GM19372 (cell line): ENCODE data around the gene DENND5B.
A peak's percentile ranks its signal among the peaks of the same experiment; 100 is the strongest.
"Not testable (repeated sequence)": the region's sequence is repeated elsewhere in the genome, so short reads cannot be mapped to it uniquely, and the experiment has no call there.

Experiments used
- ATAC-seq: cut with Tn5 transposase; IDR thresholded peaks from one replicate; pipeline ENCODE4 v1.9.1; 2021; ENCODE audit warnings: mild to moderate bottlenecking, low read depth, moderate library complexity; ENCODE audit not compliant: unreplicated experiment

Gene DENND5B

GRCh38 chr12:31403099-31403607 lies 187.8 kb downstream of the DENND5B start:
- ATAC-seq, result peak; percentile 80

GRCh38 chr12:31393004-31393550 lies 197.9 kb downstream of the DENND5B start:
- ATAC-seq, result no peak

- ATAC-seq, result no peak
These were observed 199.9 kb downstream of the DENND5B start for GRCh38 chr12:31390991-31391390.

GRCh38 chr12:31388713-31389112 lies 202.2 kb downstream of the DENND5B start:
- ATAC-seq, result no peak

GRCh38 chr12:31387466-31387865 lies 203.5 kb downstream of the DENND5B start:
- no peak for ATAC-seq

GRCh38 chr12:31387011-31387410 lies 203.9 kb downstream of the DENND5B start:
- ATAC-seq, result no peak

- ATAC-seq, result no peak
These were observed 204.6 kb downstream of the DENND5B start for GRCh38 chr12:31386364-31386777.

GRCh38 chr12:31377210-31377609 lies 213.7 kb downstream of the DENND5B start:
- not testable (repeated sequence) for ATAC-seq

GRCh38 chr12:31375422-31375821 lies 215.5 kb downstream of the DENND5B start:
- not testable (repeated sequence) for ATAC-seq

- ATAC-seq, result no peak
These were observed 219.7 kb downstream of the DENND5B start for GRCh38 chr12:31371256-31371620.

- ATAC-seq, result no peak
These were observed 220.2 kb downstream of the DENND5B start for GRCh38 chr12:31370531-31371255.

GRCh38 chr12:31369712-31370521 lies 221.0 kb downstream of the DENND5B start:
- ATAC-seq, result no peak

GRCh38 chr12:31368666-31369361 lies 222.1 kb downstream of the DENND5B start:
- ATAC-seq, result no peak

GRCh38 chr12:31366104-31366621 lies 224.8 kb downstream of the DENND5B start:
- ATAC-seq, result no peak

GRCh38 chr12:31363831-31364230 lies 227.1 kb downstream of the DENND5B start:
- ATAC-seq, result no peak

- peak; percentile 14 for ATAC-seq
These were observed 227.5 kb downstream of the DENND5B start for GRCh38 chr12:31363416-31363809.

- peak; percentile 58 for ATAC-seq
These were observed 228.0 kb downstream of the DENND5B start for GRCh38 chr12:31362759-31363415.

GRCh38 chr12:31362115-31362758 lies 228.7 kb downstream of the DENND5B start:
- peak; percentile 13 for ATAC-seq

- no peak for ATAC-seq
These were observed 229.2 kb downstream of the DENND5B start for GRCh38 chr12:31361730-31362114.

- no peak for ATAC-seq
These were observed 235.2 kb downstream of the DENND5B start for GRCh38 chr12:31355747-31356107.
